RWPE2 (cell line): ENCODE data around the gene DNMT1.
A peak's percentile ranks its signal among the peaks of the same experiment; 100 is the strongest.

Experiments used
- ATAC-seq: fragments of 200-7000 bp; cut with Tn5 transposase; 3 replicates; pipeline ENCODE4 v1.9.1; 2021; ENCODE audit warnings: low read depth
- DNase-seq: peaks from one replicate; pipeline ENCODE4 v3.0.0-alpha.2; 2020; ENCODE audit warnings: low spot score
- H3K27ac ChIP-seq: fragments of 450-650 bp; 2 replicates; pipeline ENCODE4 v1.5.1; 2017; ENCODE audit warnings: mild to moderate bottlenecking; ENCODE audit not compliant: poor library complexity, severe bottlenecking
- H3K27me3 ChIP-seq: fragments of 250-450 bp; sonication (Bioruptor Pico); 2 replicates; pipeline ENCODE4 v1.5.1; 2021; ENCODE audit warnings: mild to moderate bottlenecking, moderate library complexity; ENCODE audit not compliant: insufficient read depth, poor library complexity, severe bottlenecking
- H3K36me3 ChIP-seq: fragments of 250-450 bp; sonication (Bioruptor Pico); 2 replicates; pipeline ENCODE4 v1.5.1; 2020; ENCODE audit warnings: low read depth, mild to moderate bottlenecking, moderate library complexity
- H3K4me1 ChIP-seq: fragments of 250-450 bp; sonication (Bioruptor Pico); 2 replicates; pipeline ENCODE4 v1.5.1; 2021; ENCODE audit warnings: mild to moderate bottlenecking, moderate library complexity; ENCODE audit not compliant: insufficient read depth, poor library complexity, severe bottlenecking
- H3K4me3 ChIP-seq: fragments of 250-450 bp; sonication (Bioruptor Pico); 2 replicates; pipeline ENCODE4 v1.5.1; 2021; ENCODE audit warnings: mild to moderate bottlenecking, moderate library complexity; ENCODE audit not compliant: severe bottlenecking
- H3K9me3 ChIP-seq: fragments of 250-450 bp; sonication (Bioruptor Pico); 2 replicates; pipeline ENCODE4 v1.5.1; 2021; ENCODE audit warnings: mild to moderate bottlenecking, moderate library complexity; ENCODE audit not compliant: severe bottlenecking
- CTCF ChIP-seq: fragments of 450-650 bp; IDR thresholded peaks from one replicate; pipeline ENCODE4 v1.5.1; 2017; ENCODE audit warnings: mild to moderate bottlenecking, moderate library complexity; ENCODE audit not compliant: poor library complexity, severe bottlenecking

Gene DNMT1

GRCh38 chr19:10211691-10212090 is 16.9 kb upstream of the DNMT1 start:
- TF ChIP-seq CTCF = no peak
- no peak for DNase-seq
- H3K9me3 ChIP-seq = no peaks in the 10 kb centered on the region
- H3K4me3 ChIP-seq = no peak overlapping the region
- no peaks in the 10 kb centered on the region for H3K27me3 ChIP-seq
- H3K4me1 ChIP-seq = peaks cover 5% of the 10 kb centered on the region
- ATAC-seq = no peak
- H3K27ac ChIP-seq = no peak overlapping the region
- no peaks in the 10 kb centered on the region for H3K36me3 ChIP-seq

GRCh38 chr19:10211061-10211460 is 16.3 kb upstream of the DNMT1 start:
- Histone ChIP-seq H3K27ac (no peak overlapping the region), H3K4me3 (no peak overlapping the region), H3K9me3 (no peaks in the 10 kb centered on the region), H3K4me1 (peaks cover 5% of the 10 kb centered on the region), H3K27me3 (no peaks in the 10 kb centered on the region), H3K36me3 (no peaks in the 10 kb centered on the region)
- DNase-seq = no peak
- ATAC-seq = no peak
- no peak for TF ChIP-seq CTCF

- TF ChIP-seq CTCF = no peak
- Histone ChIP-seq H3K4me3 (no peak overlapping the region), H3K27ac (no peak overlapping the region), H3K9me3 (no peaks in the 10 kb centered on the region), H3K27me3 (no peaks in the 10 kb centered on the region), H3K4me1 (no peaks in the 10 kb centered on the region), H3K36me3 (no peaks in the 10 kb centered on the region)
- DNase-seq (no peak), ATAC-seq (peak; percentile 60; the same call in 2 of the 3 replicates)
Observed at GRCh38 chr19:10209315-10209714, 14.6 kb upstream of the DNMT1 start.

- DNase-seq = no peak
- no peaks in the 10 kb centered on the region for H3K27me3 ChIP-seq
- ATAC-seq = no peak
- H3K4me1 ChIP-seq = no peaks in the 10 kb centered on the region
- H3K27ac ChIP-seq = no peak overlapping the region
- H3K36me3 ChIP-seq = no peaks in the 10 kb centered on the region
- no peak for TF ChIP-seq CTCF
- no peak overlapping the region for H3K4me3 ChIP-seq
- no peaks in the 10 kb centered on the region for H3K9me3 ChIP-seq
Observed at GRCh38 chr19:10207026-10207425, 12.3 kb upstream of the DNMT1 start.

GRCh38 chr19:10206226-10206885 is 11.6 kb upstream of the DNMT1 start:
- peak; percentile 21; the same call in 1 of the 3 replicates for ATAC-seq
- Histone ChIP-seq H3K9me3 (no peaks in the 10 kb centered on the region), H3K36me3 (no peaks in the 10 kb centered on the region), H3K27me3 (no peaks in the 10 kb centered on the region), H3K27ac (no peak overlapping the region), H3K4me1 (no peaks in the 10 kb centered on the region), H3K4me3 (no peak overlapping the region)
- TF ChIP-seq CTCF = no peak
- no peak for DNase-seq
